Stimulated activated CD4-positive, alpha-beta T cell treated with anti-CD3 and anti-CD28 coated beads, TNF-alpha, amount 100 ng/mL, for 4 hours (primary cell): Measurements from ENCODE around the gene CCNT1.

Experiments
- DNase-seq, 3 experiments: peaks; one replicate each; pipeline ENCODE4 v3.0.0-alpha.2; 2020; ENCODE audit warnings: low read depth in 3 of 3

CCNT1 gene

GRCh38 chr12:48640854-48641253 is 75.7 kb downstream of the CCNT1 start:
- DNase-seq: no peak

GRCh38 chr12:48640428-48640827 is 76.1 kb downstream of the CCNT1 start:
- no peak for DNase-seq
